HL-60/S4 treated with retinoic acid at 250 ng/mL for 4 days and 3 days (cell line): ENCODE measurements around the gene C6orf163.
"Not testable (repeated sequence)": the region's sequence is repeated elsewhere in the genome, so short reads cannot be mapped to it uniquely, and the experiment has no call there.

Source experiments
- in situ Hi-C: fragments of 300-500 bp; cut with MboI; formaldehyde crosslinking; loops from 2 replicates; pipeline ENCODE4 v1.7.0; 2022; ENCODE audit warnings: low sequenced_read_pairs

C6orf163 gene

GRCh38 chr6:87344731-87345130 is at the start of gene C6orf163:
C6orf163 (plus strand) TSS chr6:87344813; CDS start chr6:87345100, 287 bp downstream.
- in situ Hi-C loops: no loop called here

- in situ Hi-C loops: no loop called here
These were observed 47.5 kb upstream of the C6orf163 start for GRCh38 chr6:87297119-87297518.

GRCh38 chr6:87301277-87301676 is 43.3 kb upstream of the C6orf163 start:
- in situ Hi-C loops: not testable (repeated sequence)

GRCh38 chr6:87308970-87309369 is 35.6 kb upstream of the C6orf163 start:
- in situ Hi-C loops: no loop called here

GRCh38 chr6:87312860-87313259 is 31.8 kb upstream of the C6orf163 start:
- in situ Hi-C loops: no loop called here

- in situ Hi-C loops: no loop called here
These were observed 29.5 kb upstream of the C6orf163 start for GRCh38 chr6:87315071-87315470.

GRCh38 chr6:87319271-87319987 is 25.2 kb upstream of the C6orf163 start:
- in situ Hi-C loops: no loop called here

GRCh38 chr6:87322304-87323212 is 22.1 kb upstream of the C6orf163 start, which contains the start of gene SMIM8:
SMIM8 (plus strand) TSS chr6:87322588; CDS start chr6:87337032, 14,444 bp downstream.
- in situ Hi-C loops: no loop called here

- in situ Hi-C loops: not testable (repeated sequence)
These were observed 20.7 kb upstream of the C6orf163 start for GRCh38 chr6:87323880-87324279.

GRCh38 chr6:87330961-87331360 is 13.7 kb upstream of the C6orf163 start:
- in situ Hi-C loops: no loop called here

GRCh38 chr6:87333033-87333432 is 11.6 kb upstream of the C6orf163 start:
- in situ Hi-C loops: no loop called here

- in situ Hi-C loops: no loop called here
These were observed 10.9 kb upstream of the C6orf163 start for GRCh38 chr6:87333591-87334181.

GRCh38 chr6:87334683-87335082 is 9.9 kb upstream of the C6orf163 start:
- in situ Hi-C loops: no loop called here

GRCh38 chr6:87336367-87336766 is 8.2 kb upstream of the C6orf163 start:
- in situ Hi-C loops: no loop called here

- in situ Hi-C loops: no loop called here
These were observed 4.4 kb upstream of the C6orf163 start for GRCh38 chr6:87340230-87340629.

- in situ Hi-C loops: no loop called here
These were observed 3.5 kb upstream of the C6orf163 start for GRCh38 chr6:87341158-87341557.

- in situ Hi-C loops: no loop called here
These were observed 2.7 kb upstream of the C6orf163 start for GRCh38 chr6:87341899-87342298.

GRCh38 chr6:87342829-87343228 is 1.8 kb upstream of the C6orf163 start:
- in situ Hi-C loops: no loop called here

GRCh38 chr6:87346700-87347099 is 2.1 kb downstream of the C6orf163 start:
- in situ Hi-C loops: no loop called here

- in situ Hi-C loops: no loop called here
These were observed 5.3 kb downstream of the C6orf163 start for GRCh38 chr6:87349896-87350295.

GRCh38 chr6:87350516-87350915 is 5.9 kb downstream of the C6orf163 start:
- in situ Hi-C loops: no loop called here
